GM12878 (cell line): Measurements from ENCODE around the gene PRKCE. TPM values are rescaled to one million over a fixed set of nuclear protein-coding genes. Genes with fewer than 3 reads are reported as not detected.

ENCODE experiments used
- CEBPZ ChIP-seq: fragments of 150-350 bp; IDR thresholded peaks from 2 replicates; pipeline ENCODE4 v1.6.1; 2016; ENCODE audit warnings: low read depth, low read length
- MEF2B ChIP-seq: fragments of 450-650 bp; IDR thresholded peaks from 2 replicates; pipeline ENCODE4 v1.6.1; 2018; ENCODE audit warnings: mild to moderate bottlenecking, moderate library complexity; ENCODE audit not compliant: partially characterized antibody, poor library complexity, severe bottlenecking
- PAX8 ChIP-seq: fragments of 450-650 bp; IDR thresholded peaks from 2 replicates; pipeline ENCODE4 v1.6.1; 2017; ENCODE audit warnings: mild to moderate bottlenecking, moderate library complexity
- ZNF592 ChIP-seq: fragments of 450-650 bp; IDR thresholded peaks from 2 replicates; pipeline ENCODE4 v1.6.1; 2017; ENCODE audit warnings: mild to moderate bottlenecking, moderate library complexity
- ZNF622 ChIP-seq: fragments of 450-650 bp; IDR thresholded peaks from 2 replicates; pipeline ENCODE4 v1.6.1; 2017; ENCODE audit warnings: mild to moderate bottlenecking, inconsistent platforms
- polyA plus RNA-seq, 11 experiments: library from polyadenylated mRNA; depleted of rRNA in 4 of 11; unstranded in 6 of 11; stranded (reverse) in 5 of 11; fragments of >200 nt; fragmentation: Nextera tagmentation in 4 of 11; fragmentation: Illumina TruSeq in 1 of 11; extraction: Ambion mirVana in 4 of 11; extraction: Trizol in 1 of 11; gene quantifications; 1 replicate in 1 of 11; 2 replicates in 10 of 11; pipeline versions ENCODE4 v1.2.1 to v1.2.3, GENCODE V29; 2011 to 2016; ENCODE audit warnings: inconsistent platforms in 2 of 11, missing spikeins in 2 of 11, low read depth in 1 of 11
- total RNA-seq, 4 experiments: library from RNA; depleted of rRNA in 3 of 4; stranded (reverse); fragments of >200 nt in 3 of 4; fragmentation: Illumina TruSeq in 1 of 4; extraction: Trizol in 1 of 4; gene quantifications; 2 replicates each; pipeline versions ENCODE4 v1.2.1 to v1.2.3, GENCODE V29; 2013 to 2021

PRKCE gene
- total and polyA plus RNA-seq, 10 of the 15 experiments (the other 5 are each of a cell fraction or from before 2014, with no cell fraction given): 2.6 to 28.2 (median 11.3) TPM

GRCh38 chr2:46198164-46198883 lies 546.8 kb downstream of the PRKCE start (continued):
- TF ChIP-seq ZNF592: no peak
- no peak for TF ChIP-seq PAX8
- no peak for TF ChIP-seq MEF2B
- no peak for TF ChIP-seq CEBPZ
- TF ChIP-seq ZNF622: no peak
